Subcutaneous adipose tissue (tissue), 4 donors: ENCODE data around the gene PIN1. TPM values are rescaled to one million over a fixed set of nuclear protein-coding genes. Genes with fewer than 3 reads are reported as not detected.

Experiments
- CTCF ChIP-seq: fragments of 450-650 bp; IDR thresholded peaks from one replicate; pipeline ENCODE4 v1.5.1; 2016; ENCODE audit warnings: low read depth, mild to moderate bottlenecking, control low read depth, antibody characterized with exemption, moderate library complexity
- small RNA-seq: library from RNA; depleted of rRNA; stranded (forward); fragments of <200 nt; gene quantifications from one replicate; pipeline ENCODE3, GENCODE V24; 2016
- total RNA-seq, 4 donors: library from RNA; depleted of rRNA; stranded (reverse); fragments of >200 nt; gene quantifications; one replicate each; pipeline ENCODE4 v1.1.0, GENCODE V29; 2016

PIN1 gene
- total RNA-seq, 4 donors from 2014 or later: 43.9 to 117 (median 80.5) TPM

GRCh38 chr19:9891609-9892373 is 56.7 kb downstream of the PIN1 start:
- no peak for TF ChIP-seq CTCF

Small RNAs within 50 kb of the gene (small RNA-seq; reads per million reads assigned to genes)
- gene RF00156: not detected

Other genes with a start within 250 kb of the PIN1 start
- 10 to 100 TPM; 22.6 to 33.4 (median 30.8) TPM for gene ZNF561, start 214.1 kb upstream of the PIN1 start, total RNA-seq
- 10 to 100 TPM; 21.8 to 27.7 (median 23.1) TPM for gene ZNF562, start 160.2 kb upstream of the PIN1 start, total RNA-seq
- 10 to 100 TPM; 11.7 to 24.4 (median 20.9) TPM for gene ZNF846, start 66.6 kb upstream of the PIN1 start, total RNA-seq
- gene FBXL12, start 16.2 kb upstream of the PIN1 start, total RNA-seq: 10 to 100 TPM; 12.6 to 25.6 (median 18.8) TPM
- gene UBL5, start 7.4 kb upstream of the PIN1 start, total RNA-seq: 100 to 1,000 TPM; 403 to 678 (median 492) TPM
- gene OLFM2, start 101.2 kb downstream of the PIN1 start, total RNA-seq: 100 to 1,000 TPM in 1 of 4 donors, 10 to 100 TPM in 3; 21.8 to 258 (median 57.7) TPM
- gene COL5A3, start 175.2 kb downstream of the PIN1 start, total RNA-seq: 10 to 100 TPM; 18.8 to 79.1 (median 35.0) TPM
- 1 to 10 TPM in 1 of 4 donors, not detected in 3; 1.3 TPM for gene RDH8, start 178.2 kb downstream of the PIN1 start, total RNA-seq